ENCODE measurements around the gene IL20. TPM values are rescaled to one million over a fixed set of nuclear protein-coding genes. Genes with fewer than 3 reads are reported as not detected.

Gene IL20
- total RNA-seq, 1 donor from 2014 or later, result not detected

DNA sequence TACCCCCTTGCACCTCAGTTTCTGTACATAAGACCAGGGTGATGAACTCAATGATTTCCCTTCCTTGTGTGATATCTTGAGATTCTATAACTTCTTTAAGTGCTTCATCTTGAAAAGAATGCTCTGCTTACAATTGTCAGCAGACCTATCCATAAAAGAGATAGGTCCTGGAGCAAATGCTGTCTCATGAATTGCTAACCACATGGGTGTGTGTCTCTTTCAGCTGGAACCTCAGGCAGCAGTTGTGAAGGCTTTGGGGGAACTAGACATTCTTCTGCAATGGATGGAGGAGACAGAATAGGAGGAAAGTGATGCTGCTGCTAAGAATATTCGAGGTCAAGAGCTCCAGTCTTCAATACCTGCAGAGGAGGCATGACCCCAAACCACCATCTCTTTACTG is 2.8 kb downstream of the IL20 start:
- peaks cover 49% of the 10 kb centered on the region for H3K27me3 Mint-ChIP-seq
- no peak overlapping the region for H3K27ac Mint-ChIP-seq
- H3K4me1 Mint-ChIP-seq (ENCODE audit: unreplicated experiment), result no peaks in the 10 kb centered on the region
- TF ChIP-seq, protein P1, sequence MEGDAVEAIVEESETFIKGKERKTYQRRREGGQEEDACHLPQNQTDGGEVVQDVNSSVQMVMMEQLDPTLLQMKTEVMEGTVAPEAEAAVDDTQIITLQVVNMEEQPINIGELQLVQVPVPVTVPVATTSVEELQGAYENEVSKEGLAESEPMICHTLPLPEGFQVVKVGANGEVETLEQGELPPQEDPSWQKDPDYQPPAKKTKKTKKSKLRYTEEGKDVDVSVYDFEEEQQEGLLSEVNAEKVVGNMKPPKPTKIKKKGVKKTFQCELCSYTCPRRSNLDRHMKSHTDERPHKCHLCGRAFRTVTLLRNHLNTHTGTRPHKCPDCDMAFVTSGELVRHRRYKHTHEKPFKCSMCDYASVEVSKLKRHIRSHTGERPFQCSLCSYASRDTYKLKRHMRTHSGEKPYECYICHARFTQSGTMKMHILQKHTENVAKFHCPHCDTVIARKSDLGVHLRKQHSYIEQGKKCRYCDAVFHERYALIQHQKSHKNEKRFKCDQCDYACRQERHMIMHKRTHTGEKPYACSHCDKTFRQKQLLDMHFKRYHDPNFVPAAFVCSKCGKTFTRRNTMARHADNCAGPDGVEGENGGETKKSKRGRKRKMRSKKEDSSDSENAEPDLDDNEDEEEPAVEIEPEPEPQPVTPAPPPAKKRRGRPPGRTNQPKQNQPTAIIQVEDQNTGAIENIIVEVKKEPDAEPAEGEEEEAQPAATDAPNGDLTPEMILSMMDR (conservative IDR thresholded peaks at IDR 0.05), result no peak
- DNase-seq (ENCODE audit: extremely low spot score, unreplicated experiment), result no peak
- peaks cover 4% of the 10 kb centered on the region for H3K9me3 Mint-ChIP-seq
- H3K4me3 Mint-ChIP-seq, result no peak overlapping the region
- no peaks in the 10 kb centered on the region for H3K36me3 Mint-ChIP-seq

DNA sequence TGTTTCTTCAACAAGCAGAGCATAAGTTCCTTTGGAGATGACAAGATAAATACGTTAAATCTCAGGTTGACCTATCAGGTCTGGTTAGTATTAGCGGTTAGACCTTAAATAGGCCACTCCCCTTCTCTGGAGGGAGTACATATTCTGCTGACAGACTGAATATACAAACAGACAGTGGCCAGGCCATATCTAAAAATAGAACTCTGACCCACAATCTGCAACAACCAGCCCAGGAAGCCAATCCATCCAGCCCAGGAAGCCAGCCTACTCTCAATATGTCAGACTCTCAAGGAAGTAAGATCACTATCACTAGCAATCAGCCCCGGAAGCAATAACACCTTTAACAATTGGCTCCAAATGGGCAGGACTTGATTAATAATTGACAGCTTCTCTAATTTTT is 6.7 kb downstream of the IL20 start:
- TF ChIP-seq, protein P1 (conservative IDR thresholded peaks at IDR 0.05), result no peak
- H3K4me1 Mint-ChIP-seq (ENCODE audit: unreplicated experiment), result no peaks in the 10 kb centered on the region
- no peak overlapping the region for H3K27ac Mint-ChIP-seq
- no peak overlapping the region for H3K4me3 Mint-ChIP-seq
- peaks cover 4% of the 10 kb centered on the region for H3K9me3 Mint-ChIP-seq
- no peaks in the 10 kb centered on the region for H3K36me3 Mint-ChIP-seq
- H3K27me3 Mint-ChIP-seq, result peaks cover 24% of the 10 kb centered on the region
- DNase-seq (ENCODE audit: extremely low spot score, unreplicated experiment), result no peak

DNA sequence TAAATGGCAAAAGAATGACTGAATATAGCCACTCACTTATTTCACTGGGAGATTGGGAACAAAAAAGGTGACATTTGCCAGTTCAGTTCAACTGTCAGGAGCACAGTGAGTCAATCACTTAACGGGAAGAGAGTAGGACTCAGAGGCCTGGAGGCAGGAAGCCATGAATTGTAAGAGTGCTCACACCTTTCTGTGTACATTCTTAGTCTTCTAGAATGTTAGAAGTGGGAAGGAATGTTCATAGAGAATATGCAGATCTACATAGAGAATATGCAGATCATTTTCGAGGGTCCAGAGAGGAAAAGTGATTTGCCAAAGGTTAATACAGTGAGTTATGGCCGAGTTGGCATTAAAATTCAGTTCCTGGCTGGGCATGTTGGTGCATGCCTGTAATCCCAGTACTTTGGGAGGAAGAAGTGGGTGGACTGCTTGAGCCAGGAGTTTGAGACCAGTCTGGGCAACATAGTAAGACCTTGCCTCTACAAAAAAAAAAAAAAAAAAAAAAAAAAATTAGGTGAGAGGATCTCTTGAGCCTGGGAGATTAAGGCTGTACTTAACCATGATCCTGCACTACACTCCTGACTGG is 8.3 kb downstream of the IL20 start:
- no peak for DNase-seq (ENCODE audit: extremely low spot score, unreplicated experiment)
- Mint-ChIP-seq H3K4me3 (no peak overlapping the region), H3K36me3 (no peaks in the 10 kb centered on the region)

DNA sequence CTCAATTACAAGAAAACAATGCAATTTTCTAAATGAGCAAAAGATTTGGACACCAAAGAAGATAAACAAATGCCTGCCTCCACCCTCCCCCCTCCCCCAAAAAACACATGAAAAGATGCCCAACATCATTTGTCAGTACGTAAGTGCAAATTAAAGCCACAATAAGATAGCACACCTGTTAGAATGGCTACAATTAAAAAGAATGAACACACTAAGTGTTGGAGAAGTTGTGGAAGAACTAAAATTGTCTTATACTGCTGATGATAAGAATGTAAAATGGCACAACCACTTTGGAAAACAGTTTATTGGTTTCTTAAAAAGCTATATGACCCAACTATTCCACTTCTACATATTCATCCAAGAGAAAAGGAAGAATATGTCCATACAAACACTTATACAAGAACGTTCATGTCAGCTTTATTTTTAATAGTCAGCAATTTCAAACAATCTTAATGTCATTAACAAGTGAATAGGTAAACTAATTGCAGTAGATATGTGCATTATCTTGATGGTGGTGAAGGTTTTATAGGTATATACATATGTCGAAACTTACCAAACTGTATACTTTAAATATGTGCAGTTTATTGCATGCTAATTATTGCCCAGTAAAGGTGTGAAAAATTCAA is 10.4 kb downstream of the IL20 start:
- TF ChIP-seq, protein P1 (conservative IDR thresholded peaks at IDR 0.05), result no peak
- H3K27ac Mint-ChIP-seq, result no peak overlapping the region
- H3K9me3 Mint-ChIP-seq, result peaks cover 4% of the 10 kb centered on the region
- H3K36me3 Mint-ChIP-seq, result no peaks in the 10 kb centered on the region
- DNase-seq (ENCODE audit: extremely low spot score, unreplicated experiment), result no peak
- H3K27me3 Mint-ChIP-seq, result no peaks in the 10 kb centered on the region
- H3K4me1 Mint-ChIP-seq (ENCODE audit: unreplicated experiment), result no peaks in the 10 kb centered on the region
- no peak overlapping the region for H3K4me3 Mint-ChIP-seq

More for the DNA sequence above, 8.3 kb downstream of the IL20 start:
- Mint-ChIP-seq H3K9me3 (peaks cover 4% of the 10 kb centered on the region), H3K4me1 (ENCODE audit: unreplicated experiment) (no peaks in the 10 kb centered on the region), H3K27me3 (peaks cover 11% of the 10 kb centered on the region), H3K27ac (no peak overlapping the region)
- TF ChIP-seq, protein P1 (conservative IDR thresholded peaks at IDR 0.05), result no peak

DNA sequence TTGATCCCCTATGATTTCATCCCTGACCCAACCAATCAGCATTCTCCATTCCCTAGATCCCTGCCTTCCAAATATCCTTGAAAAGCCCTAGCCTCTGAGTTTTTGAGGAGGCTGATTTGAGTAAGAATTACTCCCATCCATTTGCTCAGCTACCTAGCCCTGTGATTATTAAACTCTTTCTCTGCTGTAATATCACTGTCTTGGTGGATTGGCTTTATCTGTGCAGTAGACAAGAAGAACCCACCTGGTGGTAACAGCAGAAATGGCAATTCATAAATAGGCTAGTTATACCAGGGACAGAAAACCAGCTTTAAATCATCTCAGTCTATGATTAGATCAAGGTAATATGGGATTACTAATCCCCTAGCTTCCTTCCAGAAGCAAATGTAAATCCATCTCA is 13.0 kb downstream of the IL20 start:
- Mint-ChIP-seq H3K4me3 (no peak overlapping the region), H3K9me3 (no peaks in the 10 kb centered on the region), H3K4me1 (ENCODE audit: unreplicated experiment) (no peaks in the 10 kb centered on the region), H3K36me3 (no peaks in the 10 kb centered on the region), H3K27ac (no peak overlapping the region), H3K27me3 (peaks cover 4% of the 10 kb centered on the region)
- DNase-seq (ENCODE audit: extremely low spot score, unreplicated experiment), result no peak
- TF ChIP-seq, protein P1 (conservative IDR thresholded peaks at IDR 0.05), result peak; percentile 22
